Ecto neural progenitor cell (in vitro differentiated cells): ENCODE data around the gene ZBTB43.

ENCODE experiments used
- DNase-seq: peaks from one replicate; pipeline ENCODE4 v3.0.0-alpha.2; 2018; ENCODE audit warnings: low spot score

The ZBTB43 gene

GRCh38 chr9:126857261-126857960 is 52.6 kb downstream of the ZBTB43 start:
- DNase-seq = peak; percentile 32

DNA sequence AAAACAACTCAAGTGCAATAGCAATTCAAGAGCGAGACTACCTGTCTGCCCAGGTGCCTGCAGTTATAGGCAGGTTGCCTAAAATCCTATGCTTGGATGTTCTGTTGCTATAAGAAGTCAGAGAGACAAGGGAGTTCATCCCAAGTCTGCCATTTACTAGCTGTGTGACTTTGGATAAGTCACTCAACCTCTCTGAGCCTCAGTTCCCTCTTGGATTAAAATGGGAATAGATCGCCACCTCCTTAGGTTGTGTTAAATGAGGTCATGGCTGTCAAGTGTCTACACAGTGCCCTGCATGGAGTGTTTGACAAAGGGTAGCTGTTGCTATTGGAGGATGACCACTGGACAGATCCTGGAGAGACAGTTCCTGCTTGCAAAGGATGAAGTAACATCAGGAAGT is 54.3 kb downstream of the ZBTB43 start:
- DNase-seq = peak; percentile 18

DNA sequence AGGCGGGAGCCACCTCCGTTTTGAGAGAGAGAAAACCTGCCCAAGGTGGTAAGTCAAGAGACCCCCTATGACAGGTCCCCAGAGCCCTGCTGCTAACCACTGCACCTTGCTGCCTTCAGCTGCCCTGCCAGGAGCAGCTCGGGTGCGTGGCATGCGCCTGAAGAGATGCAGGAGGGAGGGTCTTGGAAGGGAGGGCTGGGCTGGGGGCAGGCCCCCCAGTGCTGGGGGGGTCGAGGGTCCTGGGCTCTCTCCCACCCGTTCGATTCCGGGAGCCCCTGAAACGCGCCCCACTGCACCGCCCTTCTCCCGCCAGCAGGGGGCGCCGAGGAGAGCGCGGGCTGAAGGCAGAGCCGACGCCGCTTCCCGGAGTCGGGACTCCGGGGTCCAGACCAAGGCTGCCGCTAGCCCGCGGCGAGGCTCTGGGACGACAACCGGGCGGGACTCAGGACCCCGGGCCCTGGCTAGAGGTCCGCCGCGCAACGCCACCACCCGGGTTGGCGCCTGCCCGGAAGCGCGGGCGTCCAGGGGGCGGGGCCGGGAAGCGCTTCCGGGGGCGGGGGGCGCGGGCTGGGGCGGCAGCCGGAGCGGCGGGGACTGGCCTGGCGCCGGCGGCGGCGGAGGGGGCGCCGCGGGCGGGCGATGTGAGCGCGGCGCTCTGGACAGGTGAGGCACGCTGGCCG is 55.4 kb downstream of the ZBTB43 start, which contains the start of gene ZBTB34:
Gene ZBTB34, plus strand, starts transcription at position 563 of the 680 bp plus-strand sequence. CDS start 18,761 bp downstream, outside the sequence.
- peak; percentile 89 for DNase-seq

DNA sequence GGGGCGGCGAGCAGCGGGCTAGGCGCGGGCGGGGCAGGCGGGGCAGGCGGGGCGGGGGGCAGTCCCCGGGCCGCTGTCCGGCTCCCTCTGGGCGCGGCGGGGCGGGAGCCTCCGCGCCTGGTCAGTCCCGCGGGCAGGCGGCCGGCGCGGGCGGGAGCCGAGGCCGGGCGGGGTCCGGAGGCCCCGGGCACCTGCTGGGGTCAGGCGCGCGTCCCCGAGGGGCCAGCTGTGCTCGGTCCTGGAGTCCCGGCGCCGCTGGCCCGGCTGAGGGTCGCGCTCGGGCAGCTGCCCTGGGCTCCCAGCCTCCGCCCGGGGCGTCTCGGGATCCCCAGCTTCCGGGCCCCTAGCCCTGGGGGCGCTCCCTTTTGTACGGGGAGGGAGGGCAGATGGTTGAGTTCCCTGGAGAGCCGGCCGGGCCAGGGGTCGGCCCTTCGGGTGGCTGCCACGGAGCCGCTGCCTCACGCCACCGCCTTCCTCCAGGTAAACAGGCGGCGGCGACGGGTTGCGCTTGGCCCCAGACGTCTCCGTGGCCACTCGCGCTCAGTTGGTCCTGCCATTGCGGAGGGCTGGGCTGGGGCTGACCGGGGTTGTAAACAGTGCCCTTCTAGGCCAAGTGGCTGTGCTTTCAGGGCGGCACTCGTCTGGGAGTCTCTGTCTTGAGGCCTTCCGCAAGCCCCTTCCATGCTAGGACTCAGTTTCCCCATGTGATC is 56.1 kb downstream of the ZBTB43 start:
- DNase-seq = no peak

- no peak for DNase-seq
These were observed 56.9 kb downstream of the ZBTB43 start for GRCh38 chr9:126861707-126862103.

- peak; percentile 48 for DNase-seq
These were observed 57.4 kb downstream of the ZBTB43 start for GRCh38 chr9:126862104-126862761.

DNA sequence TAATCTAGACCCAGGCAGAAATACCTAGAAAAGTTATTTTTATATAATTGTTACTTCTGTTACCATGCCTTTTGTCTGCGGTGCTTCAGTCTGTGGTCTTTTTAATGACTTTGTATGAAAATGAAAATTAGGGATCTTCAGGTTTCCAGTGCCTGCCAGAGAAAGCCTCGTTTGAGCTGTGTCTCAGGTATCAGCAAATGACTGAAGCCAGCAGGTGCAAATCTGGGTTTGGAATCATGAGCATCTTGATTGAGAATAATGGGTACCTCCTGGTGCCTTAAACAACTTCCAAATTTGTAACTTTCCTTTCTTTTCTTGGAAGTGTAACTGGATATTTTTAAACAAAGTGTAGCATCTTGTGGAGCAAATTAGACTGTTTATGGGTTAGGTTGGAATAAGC is 59.9 kb downstream of the ZBTB43 start:
- DNase-seq = no peak

- peak; percentile 29 for DNase-seq
These were observed 64.5 kb downstream of the ZBTB43 start for GRCh38 chr9:126869368-126869767.

- DNase-seq = no peak
These were observed 67.7 kb downstream of the ZBTB43 start for GRCh38 chr9:126872516-126872915.

- peak; percentile 17 for DNase-seq
These were observed 69.9 kb downstream of the ZBTB43 start for GRCh38 chr9:126874546-126875314.

GRCh38 chr9:126875756-126876510 is 71.1 kb downstream of the ZBTB43 start:
- DNase-seq = no peak

GRCh38 chr9:126876531-126876930 is 71.7 kb downstream of the ZBTB43 start:
- no peak for DNase-seq

GRCh38 chr9:126877418-126877817 is 72.6 kb downstream of the ZBTB43 start:
- DNase-seq = no peak

DNA sequence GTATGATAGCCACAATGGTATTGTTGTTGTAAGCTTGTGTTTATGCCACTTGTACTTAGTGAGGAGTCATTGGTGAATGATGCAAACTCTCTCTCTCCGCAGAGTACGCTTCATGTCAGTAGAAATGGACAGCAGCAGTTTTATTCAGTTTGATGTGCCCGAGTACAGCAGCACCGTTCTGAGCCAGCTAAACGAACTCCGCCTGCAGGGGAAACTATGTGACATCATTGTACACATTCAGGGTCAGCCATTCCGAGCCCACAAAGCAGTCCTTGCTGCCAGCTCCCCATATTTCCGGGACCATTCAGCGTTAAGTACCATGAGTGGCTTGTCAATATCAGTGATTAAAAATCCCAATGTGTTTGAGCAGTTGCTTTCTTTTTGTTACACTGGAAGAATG is 74.4 kb downstream of the ZBTB43 start:
- DNase-seq = no peak

DNA sequence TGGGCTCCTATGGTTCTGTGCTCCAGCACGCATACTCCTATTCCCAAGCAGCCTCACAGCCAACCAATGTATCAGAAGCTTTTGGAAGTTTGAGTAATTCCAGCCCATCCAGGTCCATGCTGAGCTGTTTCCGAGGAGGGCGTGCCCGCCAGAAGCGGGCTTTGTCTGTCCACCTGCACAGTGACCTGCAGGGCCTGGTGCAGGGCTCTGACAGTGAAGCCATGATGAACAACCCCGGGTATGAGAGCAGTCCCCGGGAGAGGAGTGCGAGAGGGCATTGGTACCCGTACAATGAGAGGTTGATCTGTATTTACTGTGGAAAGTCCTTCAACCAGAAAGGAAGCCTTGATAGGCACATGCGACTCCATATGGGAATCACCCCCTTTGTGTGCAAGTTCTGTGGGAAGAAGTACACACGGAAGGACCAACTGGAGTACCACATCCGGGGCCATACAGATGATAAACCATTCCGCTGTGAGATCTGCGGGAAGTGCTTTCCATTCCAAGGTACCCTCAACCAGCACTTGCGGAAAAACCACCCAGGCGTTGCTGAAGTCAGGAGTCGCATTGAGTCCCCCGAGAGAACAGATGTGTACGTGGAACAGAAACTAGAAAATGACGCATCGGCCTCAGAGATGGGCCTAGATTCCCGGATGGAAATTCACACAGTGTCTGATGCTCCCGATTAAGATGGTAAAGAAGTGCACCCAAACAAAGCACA is 75.5 kb downstream of the ZBTB43 start:
- no peak for DNase-seq

GRCh38 chr9:126880947-126881332 is 76.1 kb downstream of the ZBTB43 start:
- DNase-seq = no peak

GRCh38 chr9:126882746-126883145 is 77.9 kb downstream of the ZBTB43 start:
- DNase-seq = no peak

- DNase-seq = peak; percentile 57
These were observed 78.8 kb downstream of the ZBTB43 start for GRCh38 chr9:126883636-126884035.

DNA sequence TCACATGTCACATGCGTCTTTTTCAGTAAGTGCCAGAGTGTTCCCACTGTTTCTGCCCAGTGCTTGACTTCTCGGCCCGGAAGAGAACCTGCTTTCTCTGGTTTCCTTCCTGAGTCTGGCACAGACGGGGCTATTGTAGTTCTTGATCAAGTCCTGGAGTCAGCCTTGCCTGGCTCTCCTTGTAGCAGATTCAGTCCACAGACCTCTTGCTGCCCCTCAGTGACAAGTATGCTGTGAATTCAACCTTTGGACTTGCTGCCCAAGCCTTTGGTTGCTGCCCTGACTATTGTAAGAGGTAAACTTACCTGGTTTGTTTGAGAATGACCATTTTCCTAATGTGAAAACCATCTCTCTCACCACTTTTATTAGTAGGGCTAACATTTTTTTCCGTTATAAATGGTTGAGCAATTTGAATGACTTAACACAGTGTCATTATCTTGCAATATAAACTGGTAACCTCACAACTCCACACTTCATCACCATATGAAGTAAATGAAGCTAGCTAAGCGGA is 80.3 kb downstream of the ZBTB43 start:
- DNase-seq = no peak
